Right atrium auricular region (tissue), 2 donors: ENCODE measurements around the gene ZC3HAV1. TPM values are rescaled to one million over a fixed set of nuclear protein-coding genes. Genes with fewer than 3 reads are reported as not detected.
"Not testable (repeated sequence)": the region's sequence is repeated elsewhere in the genome, so short reads cannot be mapped to it uniquely, and the experiment has no call there.

ENCODE experiments used
- DNase-seq: peaks from one replicate; pipeline ENCODE4 v3.0.0-alpha.2; 2019; ENCODE audit warnings: low spot score
- H3K27ac ChIP-seq, 2 donors: fragments of 200-600 bp; sonication (generic); 1 replicate in 1 of 2; 2 replicates in 1 of 2; pipeline ENCODE4 v1.5.1; 2016 to 2019
- H3K27me3 ChIP-seq, 2 donors: fragments of 200-600 bp; sonication (generic); one replicate each; pipeline versions ENCODE4 v1.5.1 to v1.6.0; 2017 to 2019
- H3K36me3 ChIP-seq: fragments of 200-600 bp; sonication (generic); one replicate; pipeline ENCODE4 v1.5.1; 2016
- H3K4me1 ChIP-seq, 2 donors: fragments of 200-600 bp; sonication (generic); one replicate each; pipeline versions ENCODE4 v1.5.1 to v1.6.0; 2017 to 2019
- H3K4me3 ChIP-seq, 2 donors: fragments of 200-600 bp; sonication (generic); 1 replicate in 1 of 2; 2 replicates in 1 of 2; pipeline ENCODE4 v1.5.1; 2017 to 2019; ENCODE audit warnings: mild to moderate bottlenecking in 1 of 2, moderate library complexity in 1 of 2
- H3K9me3 ChIP-seq, 2 donors: fragments of 200-600 bp; sonication (generic); one replicate each; pipeline ENCODE4 v1.5.1; 2019
- CTCF ChIP-seq, 2 donors: fragments of 200-600 bp; sonication (generic); IDR thresholded peaks; one replicate each; pipeline ENCODE4 v1.5.1; 2019; ENCODE audit warnings: antibody characterized with exemption in 2 of 2
- total RNA-seq, 2 donors: library from RNA; depleted of rRNA; stranded (reverse); fragments of >200 nt; gene quantifications; one replicate each; pipeline ENCODE4 v1.1.0, GENCODE V29; 2016

Gene ZC3HAV1
- total RNA-seq, 2 donors from 2014 or later = 8.0 to 15.2 TPM

GRCh38 chr7:139078911-139079310 is 30.6 kb downstream of the ZC3HAV1 start:
- Histone ChIP-seq H3K36me3 (peaks cover 52% of the 10 kb centered on the region), H3K4me3 (no peak overlapping the region)

GRCh38 chr7:139078399-139078798 is 31.1 kb downstream of the ZC3HAV1 start:
- DNase-seq = no peak
- no peak for TF ChIP-seq CTCF (IDR thresholded peaks at IDR 0.05)
- no peaks in the 10 kb centered on the region for H3K4me1 ChIP-seq
- peaks cover 53% of the 10 kb centered on the region for H3K36me3 ChIP-seq
- H3K4me3 ChIP-seq = no peak overlapping the region
- no peaks in the 10 kb centered on the region for H3K27me3 ChIP-seq
- no peaks in the 10 kb centered on the region for H3K9me3 ChIP-seq
- no peak overlapping the region for H3K27ac ChIP-seq

More at GRCh38 chr7:139078911-139079310, 30.6 kb downstream of the ZC3HAV1 start:
- Histone ChIP-seq H3K27ac (no peak overlapping the region), H3K4me1 (no peaks in the 10 kb centered on the region), H3K27me3 (no peaks in the 10 kb centered on the region), H3K9me3 (no peaks in the 10 kb centered on the region)
- no peak for TF ChIP-seq CTCF (IDR thresholded peaks at IDR 0.05)
- no peak for DNase-seq

GRCh38 chr7:139077706-139078105 is 31.8 kb downstream of the ZC3HAV1 start:
- not testable (repeated sequence) for DNase-seq, H3K9me3 ChIP-seq, H3K27ac ChIP-seq, H3K27me3 ChIP-seq, H3K4me3 ChIP-seq, H3K4me1 ChIP-seq
- peaks cover 58% of the 10 kb centered on the region for H3K36me3 ChIP-seq

- H3K27me3 ChIP-seq = no peaks in the 10 kb centered on the region
- H3K4me1 ChIP-seq = no peaks in the 10 kb centered on the region
- H3K9me3 ChIP-seq = no peaks in the 10 kb centered on the region
- no peak overlapping the region for H3K4me3 ChIP-seq
- H3K36me3 ChIP-seq = peaks cover 69% of the 10 kb centered on the region
- TF ChIP-seq CTCF (IDR thresholded peaks at IDR 0.05) = no peak
- no peak for DNase-seq
- H3K27ac ChIP-seq = no peak overlapping the region
Observed at GRCh38 chr7:139075871-139076686, 33.4 kb downstream of the ZC3HAV1 start.

GRCh38 chr7:139075031-139075652 is 34.4 kb downstream of the ZC3HAV1 start:
- TF ChIP-seq CTCF (IDR thresholded peaks at IDR 0.05) = peak; percentile 79 to 90
- Histone ChIP-seq H3K4me1 (no peaks in the 10 kb centered on the region), H3K27ac (peak overlapping the region in 1 of 2 donors; percentile 23), H3K27me3 (no peaks in the 10 kb centered on the region), H3K36me3 (peaks cover 60% of the 10 kb centered on the region), H3K4me3 (no peak overlapping the region), H3K9me3 (no peaks in the 10 kb centered on the region)
- peak; percentile 81 for DNase-seq

- no peaks in the 10 kb centered on the region for H3K27me3 ChIP-seq
- TF ChIP-seq CTCF (IDR thresholded peaks at IDR 0.05) = no peak
- no peak overlapping the region for H3K27ac ChIP-seq
Observed at GRCh38 chr7:139072796-139073195, 36.7 kb downstream of the ZC3HAV1 start.

More at GRCh38 chr7:139072796-139073195, 36.7 kb downstream of the ZC3HAV1 start:
- H3K9me3 ChIP-seq = no peaks in the 10 kb centered on the region
- no peaks in the 10 kb centered on the region for H3K4me1 ChIP-seq
- H3K4me3 ChIP-seq = no peak overlapping the region
- peaks cover 58% of the 10 kb centered on the region for H3K36me3 ChIP-seq
- no peak for DNase-seq
